ENCODE results near the gene DZIP1.

The DZIP1 gene

GRCh38 chr13:95643571-95643935 lies 953 bp downstream of the DZIP1 start:
- no peak for DNase-seq

GRCh38 chr13:95642999-95643398 lies 1.5 kb downstream of the DZIP1 start:
- no peak for DNase-seq

GRCh38 chr13:95642028-95642621 lies 2.4 kb downstream of the DZIP1 start:
- no peak for DNase-seq

GRCh38 chr13:95641291-95642027 lies 3.0 kb downstream of the DZIP1 start:
- DNase-seq, result no peak

GRCh38 chr13:95636853-95637252 lies 7.7 kb downstream of the DZIP1 start:
- DNase-seq, result no peak

- DNase-seq, result no peak
Observed at GRCh38 chr13:95630593-95630992, 13.9 kb downstream of the DZIP1 start.

GRCh38 chr13:95629071-95629470 lies 15.4 kb downstream of the DZIP1 start:
- DNase-seq, result no peak

GRCh38 chr13:95628488-95628887 lies 16.0 kb downstream of the DZIP1 start:
- no peak for DNase-seq

- DNase-seq, result no peak
Observed at GRCh38 chr13:95627590-95627989, 16.9 kb downstream of the DZIP1 start.

GRCh38 chr13:95626768-95627167 lies 17.7 kb downstream of the DZIP1 start:
- no peak for DNase-seq

- no peak for DNase-seq
Observed at GRCh38 chr13:95624020-95624419, 20.5 kb downstream of the DZIP1 start.

- DNase-seq, result no peak
Observed at GRCh38 chr13:95623141-95623540, 21.4 kb downstream of the DZIP1 start.

GRCh38 chr13:95620825-95621498 lies 23.5 kb downstream of the DZIP1 start:
- no peak for DNase-seq

- no peak for DNase-seq
Observed at GRCh38 chr13:95620030-95620824, 24.3 kb downstream of the DZIP1 start.

GRCh38 chr13:95615539-95615938 lies 29.0 kb downstream of the DZIP1 start:
- no peak for DNase-seq

GRCh38 chr13:95614641-95615245 lies 29.8 kb downstream of the DZIP1 start:
- no peak for DNase-seq

- no peak for DNase-seq
Observed at GRCh38 chr13:95608640-95609323, 35.7 kb downstream of the DZIP1 start.

- DNase-seq, result no peak
Observed at GRCh38 chr13:95607366-95607765, 37.1 kb downstream of the DZIP1 start.

GRCh38 chr13:95605448-95606125 lies 38.9 kb downstream of the DZIP1 start:
- DNase-seq, result no peak

GRCh38 chr13:95604556-95604915 lies 40.0 kb downstream of the DZIP1 start:
- no peak for DNase-seq

GRCh38 chr13:95603887-95604555 lies 40.5 kb downstream of the DZIP1 start:
- no peak for DNase-seq

Data from SIG-M5 (cell line).